COLO668 (cell line): ENCODE results near the gene AP1M2.
"Not testable (repeated sequence)": the region's sequence is repeated elsewhere in the genome, so short reads cannot be mapped to it uniquely, and the experiment has no call there.

Source experiments
- DNase-seq: peaks from one replicate; lab custom pipeline; 2025; ENCODE audit not compliant: unreplicated experiment; lab: John Stamatoyannopoulos, UW

The AP1M2 gene

GRCh38 chr19:10543059-10543419 is 44.1 kb downstream of the AP1M2 start:
- DNase-seq, result no peak

GRCh38 chr19:10539016-10539415 is 48.1 kb downstream of the AP1M2 start:
- not testable (repeated sequence) for DNase-seq

- no peak for DNase-seq
Measured at GRCh38 chr19:10538204-10538983, 48.7 kb downstream of the AP1M2 start.

GRCh38 chr19:10537668-10538067 is 49.4 kb downstream of the AP1M2 start:
- no peak for DNase-seq

- DNase-seq, result no peak
Measured at GRCh38 chr19:10535613-10536012, 51.5 kb downstream of the AP1M2 start.

GRCh38 chr19:10533646-10534386 is 53.3 kb downstream of the AP1M2 start:
- no peak for DNase-seq

- DNase-seq, result no peak
Measured at GRCh38 chr19:10532457-10532856, 54.7 kb downstream of the AP1M2 start.

- DNase-seq, result not testable (repeated sequence)
Measured at GRCh38 chr19:10526887-10527286, 60.2 kb downstream of the AP1M2 start.

GRCh38 chr19:10525636-10526035 is 61.5 kb downstream of the AP1M2 start:
- no peak for DNase-seq

GRCh38 chr19:10523135-10523636 is 63.9 kb downstream of the AP1M2 start:
- no peak for DNase-seq
